B cell (primary cell): ENCODE measurements around the gene NDST1.

Experiments used
- EZH2 ChIP-seq: IDR thresholded peaks from 2 replicates; pipeline ENCODE4 v1.6.1; 2012; ENCODE audit warnings: borderline replicate concordance, low read depth, mild to moderate bottlenecking, moderate library complexity, low read length; ENCODE audit not compliant: insufficient read depth, poor library complexity, severe bottlenecking
- TF ChIP-seq, protein P1 (sequence below): fragments of 200-600 bp; IDR thresholded peaks from one replicate; pipeline ENCODE4 v1.8.0; 2022; ENCODE audit warnings: antibody characterized with exemption, mild to moderate bottlenecking

DNA sequence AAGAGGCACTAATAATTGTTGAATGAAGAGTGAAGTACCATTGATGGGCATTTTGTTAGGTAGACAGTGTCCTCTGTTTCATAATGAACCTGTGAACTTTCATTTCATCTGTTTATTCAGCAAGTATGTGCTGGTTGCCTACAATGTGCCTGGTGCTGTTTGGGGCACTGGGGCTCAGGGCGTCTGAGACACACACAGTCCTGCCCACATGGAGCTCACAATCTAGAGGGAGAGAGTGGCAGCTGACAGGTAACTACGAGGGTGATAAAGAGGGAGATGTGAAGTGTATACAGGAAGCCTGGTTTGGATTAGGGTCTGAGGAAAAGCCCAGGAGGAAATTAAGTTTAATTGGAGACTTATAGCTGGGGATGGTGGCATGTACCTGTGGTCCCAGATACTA lies 28.5 kb upstream of the NDST1 start:
- TF ChIP-seq, protein P1, sequence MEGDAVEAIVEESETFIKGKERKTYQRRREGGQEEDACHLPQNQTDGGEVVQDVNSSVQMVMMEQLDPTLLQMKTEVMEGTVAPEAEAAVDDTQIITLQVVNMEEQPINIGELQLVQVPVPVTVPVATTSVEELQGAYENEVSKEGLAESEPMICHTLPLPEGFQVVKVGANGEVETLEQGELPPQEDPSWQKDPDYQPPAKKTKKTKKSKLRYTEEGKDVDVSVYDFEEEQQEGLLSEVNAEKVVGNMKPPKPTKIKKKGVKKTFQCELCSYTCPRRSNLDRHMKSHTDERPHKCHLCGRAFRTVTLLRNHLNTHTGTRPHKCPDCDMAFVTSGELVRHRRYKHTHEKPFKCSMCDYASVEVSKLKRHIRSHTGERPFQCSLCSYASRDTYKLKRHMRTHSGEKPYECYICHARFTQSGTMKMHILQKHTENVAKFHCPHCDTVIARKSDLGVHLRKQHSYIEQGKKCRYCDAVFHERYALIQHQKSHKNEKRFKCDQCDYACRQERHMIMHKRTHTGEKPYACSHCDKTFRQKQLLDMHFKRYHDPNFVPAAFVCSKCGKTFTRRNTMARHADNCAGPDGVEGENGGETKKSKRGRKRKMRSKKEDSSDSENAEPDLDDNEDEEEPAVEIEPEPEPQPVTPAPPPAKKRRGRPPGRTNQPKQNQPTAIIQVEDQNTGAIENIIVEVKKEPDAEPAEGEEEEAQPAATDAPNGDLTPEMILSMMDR = no peak
- TF ChIP-seq EZH2 = no peak
